K562 (cell line): ENCODE results near the gene CPNE1. TPM values are rescaled to one million over a fixed set of nuclear protein-coding genes. Genes with fewer than 3 reads are reported as not detected.

ENCODE experiments used
- ATAC-seq: fragments of 200-7000 bp; cut with Tn5 transposase; 3 replicates; pipeline ENCODE4 v1.9.1; 2020; ENCODE audit warnings: moderate library complexity
- BruUV-seq: library from RNA; stranded (reverse); fragments of 400-500 nt; replicated peaks from 2 replicates; lab custom pipeline; 2021; lab: Mats Ljungman, UMichigan
- CTCF ChIA-PET: fragments of 300-600 bp; formaldehyde crosslinking; extraction: SDS; loops from one replicate; lab custom pipeline; 2021; ENCODE audit warnings: low intra/inter-chr PET ratio; lab: Yijun Ruan, JAX
- POLR2A ChIA-PET: fragments of 300-600, 350-650 bp; sonication (Branson Sonifier 250); formaldehyde crosslinking; extraction: SDS; loops from one replicate; lab custom pipeline; 2021; ENCODE audit warnings: antibody characterized with exemption, inconsistent platforms; lab: Yijun Ruan, JAX
- DNase-seq, 4 experiments: peaks; one replicate each; pipeline versions ENCODE4 v3.0.0 to v3.0.0-alpha.2; 2011 to 2018; ENCODE audit warnings: low spot score in 3 of 4, mixed read lengths in 3 of 4; ENCODE audit errors: extremely low read depth in 1 of 4
- FAIRE-seq: peaks from 2 replicates; lab custom pipeline; 2011; peaks lifted over from hg19 to GRCh38; lab: Jason Lieb, UNC
- H2AFZ ChIP-seq: 2 replicates; pipeline ENCODE4 v1.6.0; 2011; ENCODE audit warnings: low read depth, low read length, control low read depth, inconsistent platforms
- H3K27ac ChIP-seq: fragments of 200-600 bp; 3 replicates; pipeline ENCODE4 v1.8.0; 2011; ENCODE audit warnings: low read depth, mild to moderate bottlenecking, control low read depth, inconsistent platforms, low read length, moderate library complexity, mixed read lengths; ENCODE audit errors: extremely low read depth
- H3K27me3 ChIP-seq, 2 experiments: fragments of 300-600 bp in 1 of 2; 2 replicates in 1 of 2; 3 replicates in 1 of 2; pipeline versions ENCODE4 v1.6.0 to v1.8.0; 2011; ENCODE audit warnings: inconsistent platforms in 2 of 2, low read length in 2 of 2, mild to moderate bottlenecking in 1 of 2, mixed read lengths in 1 of 2, moderate library complexity in 1 of 2; ENCODE audit not compliant: control insufficient read depth in 2 of 2, insufficient read depth in 2 of 2
- H3K36me3 ChIP-seq: fragments of 300-600 bp; 3 replicates; pipeline ENCODE4 v1.8.0; 2011; ENCODE audit warnings: mild to moderate bottlenecking, low read length, inconsistent platforms; ENCODE audit not compliant: control insufficient read depth, insufficient read depth
- H3K4me1 ChIP-seq, 2 experiments: fragments of 200-600 bp in 1 of 2; replicated peaks in 1 of 2; 2 replicates in 1 of 2; 3 replicates in 1 of 2; pipeline versions ENCODE4 v1.5.1 to v1.8.0; 2011; ENCODE audit warnings: inconsistent platforms in 2 of 2, low read length in 2 of 2, mild to moderate bottlenecking in 1 of 2, mixed read lengths in 1 of 2, moderate library complexity in 1 of 2; ENCODE audit not compliant: control insufficient read depth in 2 of 2, insufficient read depth in 2 of 2
- H3K4me2 ChIP-seq: 2 replicates; pipeline ENCODE4 v1.6.1; 2011; ENCODE audit warnings: low read length, control low read depth, inconsistent platforms, mixed read lengths; ENCODE audit not compliant: insufficient read depth
- H3K4me3 ChIP-seq: fragments of 200-600 bp; sonication (generic), shearing (Covaris generic); 2 replicates; pipeline ENCODE4 v1.5.1; 2016; ENCODE audit warnings: control low read depth, inconsistent platforms
- H3K79me2 ChIP-seq: fragments of 200-600 bp; 3 replicates; pipeline ENCODE4 v1.8.0; 2011; ENCODE audit warnings: low read length, inconsistent platforms; ENCODE audit not compliant: control insufficient read depth, insufficient read depth
- H3K9ac ChIP-seq, 2 experiments: 2 replicates each; pipeline versions ENCODE4 v1.6.0 to v1.6.1; 2011; ENCODE audit warnings: low read depth in 2 of 2, low read length in 2 of 2, control low read depth in 1 of 2, inconsistent platforms in 1 of 2, mild to moderate bottlenecking in 1 of 2, mixed read lengths in 1 of 2; ENCODE audit not compliant: insufficient read depth in 1 of 2
- H3K9me1 ChIP-seq: one replicate; pipeline ENCODE4 v1.6.0; 2011; ENCODE audit warnings: inconsistent platforms, mild to moderate bottlenecking, low read length, moderate library complexity; ENCODE audit not compliant: control insufficient read depth, insufficient read depth
- H3K9me3 ChIP-seq: replicated peaks from 2 replicates; pipeline ENCODE4 v1.5.1; 2011; ENCODE audit warnings: low read depth, low read length, inconsistent platforms; ENCODE audit not compliant: control insufficient read depth, insufficient read depth
- H4K20me1 ChIP-seq: replicated peaks from 2 replicates; pipeline ENCODE4 v1.6.1; 2011; ENCODE audit warnings: low read length, inconsistent platforms, mixed read lengths; ENCODE audit not compliant: control insufficient read depth, insufficient read depth
- HMG20B ChIP-seq: fragments of 250-450 bp; sonication (Bioruptor Pico); IDR thresholded peaks from 2 replicates; pipeline ENCODE4 v1.5.0; 2021; ENCODE audit warnings: mild to moderate bottlenecking
- ZNF121 ChIP-seq: sonication (generic); formaldehyde crosslinking; conservative IDR thresholded peaks from 2 replicates; pipeline ENCODE4 v1.8.0; 2022; ENCODE audit warnings: missing genetic modification reagents
- ZSCAN32 ChIP-seq: fragments of 450-650 bp; formaldehyde crosslinking; IDR thresholded peaks from 2 replicates; pipeline ENCODE4 v1.4.0; 2020; ENCODE audit warnings: mild to moderate bottlenecking, moderate library complexity
- ZZZ3 ChIP-seq: fragments of 450-650 bp; IDR thresholded peaks from 2 replicates; pipeline ENCODE4 v1.6.1; 2016; ENCODE audit warnings: antibody characterized with exemption, mild to moderate bottlenecking, moderate library complexity
- WGBS: fragments of 100-300 bp; shearing (Covaris generic); methylation state at CpG from one replicate; pipeline ENCODE4 v1.1.6; 2016; ENCODE audit warnings: low coverage, mixed read lengths; ENCODE audit not compliant: insufficient coverage; ENCODE audit errors: missing lambda C conversion rate; 5-methylcytosine and 5-hydroxymethylcytosine counted together
- in situ Hi-C: fragments of 300-500 bp; cut with MboI; formaldehyde crosslinking; loops from 4 replicates; pipeline ENCODE4 v1.15.0; 2018; ENCODE audit warnings: inconsistent platforms, mixed read lengths
- intact Hi-C: fragments of 100-400 bp; cut with micrococcal nuclease; formaldehyde crosslinking; loops from 2 replicates; pipeline ENCODE4 v1.14.2; 2022
- polyA plus RNA-seq, 8 experiments: library from polyadenylated mRNA; depleted of rRNA in 4 of 8; stranded (reverse) in 5 of 8; unstranded in 3 of 8; fragments of >200 nt; fragmentation: Nextera tagmentation in 2 of 8; fragmentation: Illumina TruSeq in 1 of 8; extraction: Ambion mirVana in 2 of 8; extraction: Trizol in 1 of 8; gene quantifications; 2 replicates each; pipeline versions ENCODE4 v1.2.1 to v1.2.3, GENCODE V29; 2011 to 2014; ENCODE audit warnings: inconsistent platforms in 1 of 8, missing spikeins in 1 of 8
- total RNA-seq, 7 experiments: library from RNA; depleted of rRNA in 6 of 7; stranded (reverse); fragments of >200 nt in 6 of 7; fragmentation: Illumina TruSeq in 2 of 7; extraction: Trizol in 2 of 7; gene quantifications; 2 replicates each; pipeline versions ENCODE4 v1.2.1 to v1.2.3, GENCODE V29; 2011 to 2021; ENCODE audit warnings: low replicate concordance in 1 of 7

The CPNE1 gene
- total and polyA plus RNA-seq, 9 of the 15 experiments (the other 6 are each of a cell fraction or from before 2014, with no cell fraction given) = 42.1 to 102 (median 56.0) TPM

- Histone ChIP-seq H3K9me1 (no peaks in the 10 kb centered on the region), H3K4me2 (no peak overlapping the region), H3K9me3 (no peaks in the 10 kb centered on the region), H2AFZ (no peak overlapping the region), H3K27ac (no peak overlapping the region), H3K9ac (no peak overlapping the region), H3K36me3 (no peaks in the 10 kb centered on the region), H3K79me2 (no peaks in the 10 kb centered on the region), H3K4me3 (no peak overlapping the region), H4K20me1 (no peaks in the 10 kb centered on the region), H3K4me1 (peaks cover 0 to 5% of the 10 kb centered on the region in 2 experiments; a peak in 3 of 5 replicates), H3K27me3 (peaks cover 0 to 6% of the 10 kb centered on the region in 2 experiments; a peak in 2 of 5 replicates)
- peak in 1 of 4 experiments; percentile 3 for DNase-seq
- no peak for FAIRE-seq
- 19% methylated on average over 6 of the region's 6 CpGs for WGBS
- TF ChIP-seq HMG20B (CRISPR knock-in tag) = no peak
- peak; percentile 36; the same call in 1 of the 2 replicates for TF ChIP-seq ZNF121 (CRISPR knock-in tag)
- TF ChIP-seq ZSCAN32 (CRISPR knock-in tag) = no peak
- no peak for TF ChIP-seq ZZZ3
- intact Hi-C loops = no loop called here
- no peak for ATAC-seq
- in situ Hi-C loops = no loop called here
- BruUV-seq = no TSS peak
- POLR2A ChIA-PET = interaction anchor here (0.5 to 0.6 kb wide), 2 partner anchors 366 to 940 kb away, joined by 3 to 4 read pairs; no protein-coding TSS in a partner anchor
- CTCF ChIA-PET = no interaction called here
Observed at GRCh38 chr20:35586751-35587425, 77.8 kb downstream of the CPNE1 start.
